Activated T-cell treated with anti-CD3 and anti-CD28 coated beads, Interleukin-2, amount 50 U/mL, for 4 hours (primary cell): Measurements from ENCODE around the gene PARVA. TPM values are rescaled to one million over a fixed set of nuclear protein-coding genes. Genes with fewer than 3 reads are reported as not detected.

Experiments used
- ATAC-seq, 2 donors: fragments of 200-7000 bp; cut with Tn5 transposase; one replicate each; pipeline ENCODE4 v1.10.0; 2021
- DNase-seq: peaks from one replicate; pipeline ENCODE4 v3.0.0-alpha.2; 2020
- H3K27me3 Mint-ChIP-seq: one replicate; pipeline ENCODE4 v1.8.0; 2021; ENCODE audit warnings: low read depth, mixed read lengths
- H3K36me3 Mint-ChIP-seq: one replicate; pipeline ENCODE4 v1.8.0; 2022; ENCODE audit warnings: mixed read lengths; ENCODE audit not compliant: insufficient read depth
- H3K4me1 Mint-ChIP-seq: one replicate; pipeline ENCODE4 v1.8.0; 2021; ENCODE audit warnings: low read depth, mixed read lengths
- H3K4me3 Mint-ChIP-seq: one replicate; pipeline ENCODE4 v1.8.0; 2021; ENCODE audit warnings: mild to moderate bottlenecking, moderate library complexity, mixed read lengths
- H3K9me3 Mint-ChIP-seq: one replicate; pipeline ENCODE4 v1.8.0; 2021; ENCODE audit warnings: mixed read lengths
- total RNA-seq, 3 donors: library from RNA; stranded (reverse); gene quantifications; one replicate each; pipeline ENCODE4 v1.2.1, GENCODE V29; 2021

Gene PARVA
- total RNA-seq, 3 donors from 2014 or later = 0.11 to 0.76 (median 0.15) TPM

- ATAC-seq = no peak
Measured at GRCh38 chr11:12461516-12461915, 84.1 kb downstream of the PARVA start.

GRCh38 chr11:12464303-12464702, 86.9 kb downstream of the PARVA start:
- H3K36me3 Mint-ChIP-seq = no peaks in the 10 kb centered on the region
- peaks cover 7% of the 10 kb centered on the region for H3K9me3 Mint-ChIP-seq
- DNase-seq (no peak), ATAC-seq (no peak)
- H3K4me1 Mint-ChIP-seq = no peaks in the 10 kb centered on the region
- peaks cover 1% of the 10 kb centered on the region for H3K27me3 Mint-ChIP-seq
- no peak overlapping the region for H3K4me3 Mint-ChIP-seq

More at GRCh38 chr11:12461516-12461915, 84.1 kb downstream of the PARVA start:
- Mint-ChIP-seq H3K36me3 (no peaks in the 10 kb centered on the region), H3K4me3 (no peak overlapping the region), H3K4me1 (no peaks in the 10 kb centered on the region), H3K9me3 (peaks cover 7% of the 10 kb centered on the region), H3K27me3 (peaks cover 3% of the 10 kb centered on the region)
- DNase-seq = no peak

DNA sequence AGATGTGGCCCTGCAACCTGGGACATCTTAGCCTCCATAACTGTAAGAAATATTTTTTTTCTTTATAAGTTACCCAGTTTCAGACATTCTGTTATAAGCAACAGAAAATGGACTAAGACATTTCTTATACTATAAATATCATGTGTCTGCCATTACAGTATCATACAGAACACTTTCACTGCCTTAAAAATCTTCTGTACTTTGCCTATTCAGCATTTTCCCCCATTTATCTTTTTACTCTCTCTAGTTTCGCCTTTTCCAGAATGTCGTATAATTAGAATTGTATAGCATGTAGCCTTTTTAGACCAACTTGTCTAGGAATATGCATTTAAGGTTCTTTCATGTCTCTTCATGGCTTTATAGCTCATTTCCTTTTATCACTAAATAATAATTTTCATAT, 88.0 kb downstream of the PARVA start:
- Mint-ChIP-seq H3K27me3 (peaks cover 3% of the 10 kb centered on the region), H3K4me3 (no peak overlapping the region), H3K36me3 (no peaks in the 10 kb centered on the region), H3K4me1 (no peaks in the 10 kb centered on the region), H3K9me3 (peaks cover 7% of the 10 kb centered on the region)
- DNase-seq (no peak), ATAC-seq (no peak)

DNA sequence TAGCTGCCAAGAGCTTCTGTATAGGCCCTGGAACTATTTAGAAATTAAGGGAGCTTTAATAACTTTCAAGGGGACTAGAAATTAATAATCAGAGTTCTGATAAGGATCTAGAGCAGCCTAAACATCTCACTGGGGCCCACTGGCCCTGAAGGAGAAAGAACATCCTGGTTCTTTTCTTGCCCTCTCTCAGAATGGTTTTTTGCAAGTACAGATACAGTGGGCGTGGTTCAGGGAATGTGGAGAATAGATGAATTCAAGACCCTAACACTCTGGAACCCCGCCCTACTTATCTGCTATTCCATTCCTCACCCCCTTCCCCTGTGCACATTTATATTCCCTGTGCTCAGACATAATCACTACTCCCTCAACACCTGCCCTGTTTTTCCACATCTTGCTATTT, 90.2 kb downstream of the PARVA start:
- Mint-ChIP-seq H3K4me1 (no peaks in the 10 kb centered on the region), H3K9me3 (peaks cover 7% of the 10 kb centered on the region), H3K27me3 (peaks cover 9% of the 10 kb centered on the region), H3K36me3 (no peaks in the 10 kb centered on the region), H3K4me3 (no peak overlapping the region)
- ATAC-seq (no peak), DNase-seq (no peak)

- Mint-ChIP-seq H3K36me3 (no peaks in the 10 kb centered on the region), H3K27me3 (peaks cover 9% of the 10 kb centered on the region), H3K4me1 (no peaks in the 10 kb centered on the region), H3K9me3 (peaks cover 1% of the 10 kb centered on the region), H3K4me3 (no peak overlapping the region)
- no peak for ATAC-seq
- no peak for DNase-seq
Measured at GRCh38 chr11:12469451-12469850, 92.1 kb downstream of the PARVA start.

DNA sequence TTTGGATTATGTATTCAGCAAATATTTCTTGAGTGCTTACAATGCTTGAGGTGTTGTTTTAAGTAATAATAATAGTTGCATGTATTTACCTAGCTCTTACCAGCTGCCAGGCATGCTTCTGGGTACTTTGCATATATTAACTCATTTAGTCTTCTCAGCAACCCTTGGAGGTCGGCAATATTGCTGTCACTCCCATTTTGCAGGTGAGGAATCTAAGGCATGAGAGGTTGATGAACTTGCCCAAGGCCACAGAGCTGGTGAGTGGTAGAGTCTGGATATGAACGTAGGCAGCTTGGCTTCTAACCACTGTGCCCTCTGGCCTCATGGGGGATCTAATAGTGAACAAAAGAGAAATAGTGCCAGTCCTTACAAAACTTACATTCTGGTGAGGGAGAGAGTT, 92.9 kb downstream of the PARVA start:
- Mint-ChIP-seq H3K4me1 (no peaks in the 10 kb centered on the region), H3K27me3 (peaks cover 9% of the 10 kb centered on the region), H3K36me3 (no peaks in the 10 kb centered on the region), H3K9me3 (no peaks in the 10 kb centered on the region), H3K4me3 (no peak overlapping the region)
- DNase-seq (no peak), ATAC-seq (no peak)

DNA sequence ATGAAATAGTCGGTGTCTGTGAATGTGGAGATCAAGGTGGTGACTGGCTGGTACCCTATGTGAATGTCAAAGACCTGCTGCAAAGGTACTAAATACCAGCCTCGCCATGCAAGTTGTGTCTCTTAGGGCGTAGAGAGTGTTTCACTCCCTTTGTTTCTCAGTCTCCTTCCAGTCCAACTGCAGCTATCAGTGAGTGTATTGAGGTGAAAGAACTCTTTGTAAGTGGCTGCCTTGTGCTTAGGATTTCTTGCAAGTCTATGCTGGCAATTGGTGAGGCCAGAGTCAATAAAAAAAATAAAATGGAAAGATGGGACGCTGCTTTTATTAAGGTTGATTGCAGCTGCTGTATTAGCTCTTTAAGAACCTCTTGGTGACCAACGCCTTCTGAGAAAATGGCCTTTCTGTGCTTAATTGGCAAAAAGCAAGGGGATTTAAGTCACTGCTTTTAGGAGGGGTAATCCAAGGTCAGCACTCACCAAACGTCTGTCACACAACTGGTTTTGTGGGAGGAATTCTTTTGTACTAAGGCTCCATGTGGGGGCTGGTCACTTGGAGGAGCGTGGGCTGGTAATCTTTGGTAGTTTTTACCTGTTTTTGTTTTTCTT, 95.1 kb downstream of the PARVA start:
- H3K4me1 Mint-ChIP-seq = no peaks in the 10 kb centered on the region
- no peaks in the 10 kb centered on the region for H3K9me3 Mint-ChIP-seq
- H3K4me3 Mint-ChIP-seq = no peak overlapping the region
- no peaks in the 10 kb centered on the region for H3K36me3 Mint-ChIP-seq
- ATAC-seq (no peak), DNase-seq (no peak)
- peaks cover 9% of the 10 kb centered on the region for H3K27me3 Mint-ChIP-seq

DNA sequence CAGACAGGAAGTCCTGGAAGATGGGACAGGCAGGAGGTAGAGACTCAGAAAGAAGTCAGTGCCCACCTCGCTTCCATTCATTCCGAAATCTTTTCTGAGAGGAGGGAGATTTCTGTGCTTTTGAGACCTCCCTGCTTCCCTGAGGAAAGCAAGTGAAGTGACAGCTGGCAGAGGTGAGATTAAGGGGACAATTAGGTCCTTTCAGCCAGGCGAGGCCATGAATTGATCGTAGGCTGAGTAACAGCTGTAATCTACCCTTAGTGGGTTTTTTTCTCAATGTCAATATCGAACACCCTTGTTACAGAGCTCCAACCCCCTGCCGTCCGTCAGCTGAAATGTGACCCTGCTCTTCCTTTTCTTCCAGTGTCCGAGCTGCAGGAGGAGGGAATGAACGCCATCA, 96.0 kb downstream of the PARVA start:
- no peak for DNase-seq
- ATAC-seq = no peak
- Mint-ChIP-seq H3K27me3 (peaks cover 8% of the 10 kb centered on the region), H3K36me3 (no peaks in the 10 kb centered on the region), H3K9me3 (no peaks in the 10 kb centered on the region), H3K4me1 (no peaks in the 10 kb centered on the region), H3K4me3 (no peak overlapping the region)

GRCh38 chr11:12474871-12475270, 97.5 kb downstream of the PARVA start:
- ATAC-seq (no peak), DNase-seq (no peak)
- no peaks in the 10 kb centered on the region for H3K9me3 Mint-ChIP-seq
- no peaks in the 10 kb centered on the region for H3K36me3 Mint-ChIP-seq
- H3K4me3 Mint-ChIP-seq = no peak overlapping the region
- H3K4me1 Mint-ChIP-seq = no peaks in the 10 kb centered on the region
- H3K27me3 Mint-ChIP-seq = peaks cover 8% of the 10 kb centered on the region

DNA sequence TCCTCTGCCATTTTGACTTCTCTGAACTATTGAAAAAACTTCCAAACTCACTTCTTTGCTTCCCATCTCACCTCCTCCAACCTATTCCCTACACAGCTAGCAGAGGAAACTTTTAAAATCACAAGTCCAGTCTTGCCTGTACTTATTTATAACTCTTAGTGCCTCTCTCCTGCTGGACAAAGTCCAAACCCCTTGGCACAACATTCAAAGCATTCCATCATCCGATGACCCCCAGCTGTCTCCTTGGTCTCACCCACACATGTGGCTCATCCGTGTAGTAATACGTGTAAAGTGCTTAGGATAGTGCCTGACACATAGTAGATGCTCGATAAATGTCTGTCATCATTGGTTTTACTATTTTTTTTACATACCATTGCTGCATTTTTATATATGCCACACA, 101.4 kb downstream of the PARVA start:
- Mint-ChIP-seq H3K36me3 (no peaks in the 10 kb centered on the region), H3K4me3 (no peak overlapping the region), H3K9me3 (no peaks in the 10 kb centered on the region), H3K27me3 (no peaks in the 10 kb centered on the region), H3K4me1 (no peaks in the 10 kb centered on the region)
- ATAC-seq (no peak), DNase-seq (no peak)

GRCh38 chr11:12480401-12480800, 103.0 kb downstream of the PARVA start:
- no peaks in the 10 kb centered on the region for H3K9me3 Mint-ChIP-seq
- no peaks in the 10 kb centered on the region for H3K4me1 Mint-ChIP-seq
- no peaks in the 10 kb centered on the region for H3K36me3 Mint-ChIP-seq
- no peak overlapping the region for H3K4me3 Mint-ChIP-seq
- no peak for DNase-seq
- no peak for ATAC-seq
- H3K27me3 Mint-ChIP-seq = peaks cover 2% of the 10 kb centered on the region

GRCh38 chr11:12482839-12483238, 105.5 kb downstream of the PARVA start:
- Mint-ChIP-seq H3K36me3 (no peaks in the 10 kb centered on the region), H3K4me1 (no peaks in the 10 kb centered on the region), H3K4me3 (no peak overlapping the region), H3K27me3 (peaks cover 3% of the 10 kb centered on the region), H3K9me3 (no peaks in the 10 kb centered on the region)
- no peak for ATAC-seq
- DNase-seq = no peak

DNA sequence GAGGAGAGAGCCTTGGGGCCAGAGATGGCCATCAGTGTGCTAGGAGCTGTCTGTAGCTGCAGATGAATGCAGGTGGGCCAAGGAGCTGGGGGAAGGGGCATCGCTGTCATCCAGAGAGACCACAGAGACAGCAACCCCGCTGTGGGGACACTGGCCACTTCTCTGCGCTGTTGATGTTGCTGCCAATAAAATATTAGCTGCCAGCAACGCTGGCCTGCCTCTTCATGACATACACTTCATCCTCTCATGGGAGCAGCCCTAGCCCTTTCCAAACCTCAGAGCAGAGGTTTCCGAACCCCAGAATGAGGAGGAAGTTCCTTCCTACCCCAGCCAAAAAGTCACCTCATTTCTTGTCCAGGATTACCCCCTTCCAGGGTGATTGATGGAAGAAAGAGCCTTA, 106.2 kb downstream of the PARVA start:
- DNase-seq (no peak), ATAC-seq (no peak)
- Mint-ChIP-seq H3K36me3 (no peaks in the 10 kb centered on the region), H3K4me1 (no peaks in the 10 kb centered on the region), H3K27me3 (peaks cover 3% of the 10 kb centered on the region), H3K9me3 (peaks cover 5% of the 10 kb centered on the region), H3K4me3 (no peak overlapping the region)

DNA sequence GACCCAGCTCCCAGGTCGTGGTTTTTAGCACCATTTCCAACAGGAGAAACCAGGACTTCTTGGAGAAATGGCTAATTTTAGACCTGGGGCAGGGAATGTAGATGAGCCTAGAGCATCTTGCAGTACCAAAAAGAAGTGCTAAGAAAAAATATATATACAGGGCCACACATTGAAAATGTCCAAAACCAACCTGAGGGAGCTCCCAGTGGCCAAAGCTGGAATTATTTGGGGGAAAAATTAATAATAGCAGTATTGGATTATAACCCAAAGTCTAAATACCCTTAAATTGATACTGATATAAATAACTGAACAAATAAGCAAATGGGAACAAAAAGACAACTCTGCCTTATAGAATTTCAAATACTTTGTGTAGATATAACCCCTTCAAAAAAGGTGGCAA, 108.0 kb downstream of the PARVA start:
- peaks cover 3% of the 10 kb centered on the region for H3K36me3 Mint-ChIP-seq
- ATAC-seq = no peak

GRCh38 chr11:12489246-12489772, 111.9 kb downstream of the PARVA start:
- ATAC-seq (no peak), DNase-seq (no peak)
- Mint-ChIP-seq H3K9me3 (peaks cover 14% of the 10 kb centered on the region), H3K4me1 (no peaks in the 10 kb centered on the region), H3K4me3 (no peak overlapping the region), H3K27me3 (peaks cover 9% of the 10 kb centered on the region), H3K36me3 (peaks cover 3% of the 10 kb centered on the region)

More for the DNA sequence above, 108.0 kb downstream of the PARVA start:
- Mint-ChIP-seq H3K27me3 (peaks cover 9% of the 10 kb centered on the region), H3K4me1 (no peaks in the 10 kb centered on the region), H3K4me3 (no peak overlapping the region), H3K9me3 (peaks cover 14% of the 10 kb centered on the region)
- no peak for DNase-seq
